Measurements from ENCODE around the gene H2BK1. TPM values are rescaled to one million over a fixed set of nuclear protein-coding genes. Genes with fewer than 3 reads are reported as not detected.

The H2BK1 gene
- total RNA-seq, 2 donors from 2014 or later, result not detected

DNA sequence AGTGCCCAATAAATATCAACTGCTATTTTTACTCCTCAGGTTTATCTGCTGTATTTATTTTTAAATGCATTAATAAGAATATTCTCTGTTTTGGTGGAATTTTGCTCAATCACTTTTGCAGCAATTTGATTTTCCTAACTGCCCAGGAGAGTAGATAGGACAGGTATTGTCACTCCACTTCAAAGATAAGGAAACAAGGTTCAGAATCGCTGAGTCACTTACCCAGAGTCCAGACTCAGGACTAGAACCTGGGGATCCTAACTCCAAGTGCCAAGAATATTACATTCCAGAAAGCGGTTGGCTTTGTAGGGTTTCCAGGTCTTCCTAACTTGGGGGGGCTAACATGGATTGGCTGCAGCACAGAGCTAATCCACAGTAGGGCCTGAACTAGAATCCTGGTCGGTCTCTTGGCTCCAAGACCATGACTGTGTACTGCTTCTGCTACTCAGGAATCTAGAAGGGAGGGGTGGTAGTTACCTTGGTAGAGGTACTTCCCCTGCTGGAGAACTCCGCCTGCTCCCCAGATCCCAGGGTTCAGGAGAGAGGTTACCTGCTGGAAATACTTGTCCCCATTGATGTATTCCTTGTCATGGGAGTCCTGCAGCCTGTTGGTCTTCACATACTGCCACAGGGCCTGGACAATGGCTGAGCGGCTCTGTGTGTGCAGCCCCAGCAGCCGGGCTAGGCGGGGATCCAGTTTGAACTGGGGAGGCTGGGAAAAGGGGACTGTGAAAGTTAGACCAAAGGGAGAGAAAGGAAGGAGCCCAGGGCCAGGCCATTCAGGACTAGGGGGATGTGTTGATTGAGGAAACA, 30.9 kb upstream of the H2BK1 start:
- Histone ChIP-seq H3K27me3 (no peaks in the 10 kb centered on the region), H3K9me3 (no peaks in the 10 kb centered on the region), H3K36me3 (replicated peaks in 1 of 2; ENCODE audit: insufficient read depth in 1 of 2, low read depth in 2 of 2) (peaks cover 0 to 16% of the 10 kb centered on the region in 2 donors), H3K4me1 (peaks cover 30% of the 10 kb centered on the region), H3K27ac (no peak overlapping the region), H3K4me3 (no peak overlapping the region)
- DNase-seq, result no peak
- 78 to 87% methylated on average over 5 to 7 of the region's 7 CpGs for WGBS, 2 donors
- intact Hi-C loops (cut with DNase I), result loop anchor here (5.0 kb wide), 1 partner anchor 66 kb away; no protein-coding TSS in a partner anchor
- ATAC-seq, result no peak
- TF ChIP-seq, protein P1, sequence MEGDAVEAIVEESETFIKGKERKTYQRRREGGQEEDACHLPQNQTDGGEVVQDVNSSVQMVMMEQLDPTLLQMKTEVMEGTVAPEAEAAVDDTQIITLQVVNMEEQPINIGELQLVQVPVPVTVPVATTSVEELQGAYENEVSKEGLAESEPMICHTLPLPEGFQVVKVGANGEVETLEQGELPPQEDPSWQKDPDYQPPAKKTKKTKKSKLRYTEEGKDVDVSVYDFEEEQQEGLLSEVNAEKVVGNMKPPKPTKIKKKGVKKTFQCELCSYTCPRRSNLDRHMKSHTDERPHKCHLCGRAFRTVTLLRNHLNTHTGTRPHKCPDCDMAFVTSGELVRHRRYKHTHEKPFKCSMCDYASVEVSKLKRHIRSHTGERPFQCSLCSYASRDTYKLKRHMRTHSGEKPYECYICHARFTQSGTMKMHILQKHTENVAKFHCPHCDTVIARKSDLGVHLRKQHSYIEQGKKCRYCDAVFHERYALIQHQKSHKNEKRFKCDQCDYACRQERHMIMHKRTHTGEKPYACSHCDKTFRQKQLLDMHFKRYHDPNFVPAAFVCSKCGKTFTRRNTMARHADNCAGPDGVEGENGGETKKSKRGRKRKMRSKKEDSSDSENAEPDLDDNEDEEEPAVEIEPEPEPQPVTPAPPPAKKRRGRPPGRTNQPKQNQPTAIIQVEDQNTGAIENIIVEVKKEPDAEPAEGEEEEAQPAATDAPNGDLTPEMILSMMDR (IDR thresholded peaks at IDR 0.05), result no peak
- TF ChIP-seq POLR2A (IDR thresholded peaks at IDR 0.05), result no peak

DNA sequence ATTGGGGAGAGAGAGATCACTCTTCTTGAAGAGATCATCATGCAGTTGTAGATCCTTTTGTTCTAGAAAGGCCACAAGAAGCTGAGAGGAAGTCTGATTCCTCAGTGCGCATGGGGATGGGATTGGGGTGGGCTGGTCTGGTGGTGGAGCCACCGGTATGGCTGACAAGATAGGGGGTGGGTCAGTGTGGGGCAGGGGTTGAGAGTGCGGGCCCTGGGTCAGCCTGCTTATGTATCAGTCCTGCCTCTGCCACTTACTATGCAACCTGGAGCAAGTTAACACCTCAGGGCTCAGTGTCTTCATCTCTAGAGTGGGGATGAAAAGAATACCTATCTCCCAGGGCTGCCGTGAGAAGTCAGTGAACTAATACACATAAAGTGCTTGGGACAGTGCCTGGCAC, 30.2 kb upstream of the H2BK1 start:
- peaks cover 0 to 17% of the 10 kb centered on the region in 2 donors for H3K36me3 ChIP-seq (replicated peaks in 1 of 2; ENCODE audit: insufficient read depth in 1 of 2, low read depth in 2 of 2)

DNA sequence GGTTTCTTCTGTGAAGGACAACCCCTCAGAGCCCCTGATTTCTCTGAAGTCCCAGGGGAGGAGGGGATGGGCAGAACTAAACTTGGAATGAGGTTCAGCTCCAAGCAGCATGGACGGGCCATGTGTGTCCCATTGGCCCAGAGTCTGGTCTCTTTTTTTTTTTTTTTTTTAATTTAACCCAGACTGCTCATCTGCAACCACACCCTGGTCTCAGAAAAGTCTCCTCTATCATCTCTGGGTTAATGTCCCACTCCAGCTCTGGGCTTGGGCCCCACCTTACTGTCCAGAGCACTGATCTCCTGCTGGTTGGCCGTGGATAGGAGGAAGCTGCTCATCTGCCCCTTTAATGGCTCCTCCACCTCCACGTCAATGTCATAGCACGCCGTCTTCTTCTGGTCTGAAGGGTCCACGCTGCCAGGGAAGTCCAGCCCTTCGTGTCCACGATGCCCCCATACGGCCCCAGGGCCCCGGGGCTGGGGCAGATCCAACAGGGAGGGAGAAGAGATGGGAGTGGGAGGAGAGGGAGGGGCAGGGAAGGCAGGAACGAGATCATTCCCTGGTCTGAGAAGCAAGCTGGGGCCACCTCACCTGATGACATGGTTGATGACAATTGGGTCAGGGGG, 29.7 kb upstream of the H2BK1 start:
- H3K36me3 ChIP-seq (replicated peaks in 1 of 2; ENCODE audit: insufficient read depth in 1 of 2, low read depth in 2 of 2), result peaks cover 0 to 17% of the 10 kb centered on the region in 2 donors
- 65 to 76% methylated on average over 11 of the region's 11 CpGs for WGBS, 2 donors
- intact Hi-C loops (cut with DNase I), result loop anchor here (5.0 kb wide), 1 partner anchor 67 kb away; no protein-coding TSS in a partner anchor

More for the DNA sequence above, 30.2 kb upstream of the H2BK1 start:
- no peaks in the 10 kb centered on the region for H3K9me3 ChIP-seq
- ATAC-seq (no peak), DNase-seq (no peak)
- peaks cover 25% of the 10 kb centered on the region for H3K4me1 ChIP-seq
- no peaks in the 10 kb centered on the region for H3K27me3 ChIP-seq
- H3K27ac ChIP-seq, result no peak overlapping the region
- H3K4me3 ChIP-seq, result no peak overlapping the region
- 64 to 79% methylated on average over 4 of the region's 4 CpGs for WGBS, 2 donors
- TF ChIP-seq, protein P1 (IDR thresholded peaks at IDR 0.05), result no peak
- no peak for TF ChIP-seq POLR2A (IDR thresholded peaks at IDR 0.05)
- intact Hi-C loops (cut with DNase I), result loop anchor here (5.0 kb wide), 1 partner anchor 67 kb away; no protein-coding TSS in a partner anchor

DNA sequence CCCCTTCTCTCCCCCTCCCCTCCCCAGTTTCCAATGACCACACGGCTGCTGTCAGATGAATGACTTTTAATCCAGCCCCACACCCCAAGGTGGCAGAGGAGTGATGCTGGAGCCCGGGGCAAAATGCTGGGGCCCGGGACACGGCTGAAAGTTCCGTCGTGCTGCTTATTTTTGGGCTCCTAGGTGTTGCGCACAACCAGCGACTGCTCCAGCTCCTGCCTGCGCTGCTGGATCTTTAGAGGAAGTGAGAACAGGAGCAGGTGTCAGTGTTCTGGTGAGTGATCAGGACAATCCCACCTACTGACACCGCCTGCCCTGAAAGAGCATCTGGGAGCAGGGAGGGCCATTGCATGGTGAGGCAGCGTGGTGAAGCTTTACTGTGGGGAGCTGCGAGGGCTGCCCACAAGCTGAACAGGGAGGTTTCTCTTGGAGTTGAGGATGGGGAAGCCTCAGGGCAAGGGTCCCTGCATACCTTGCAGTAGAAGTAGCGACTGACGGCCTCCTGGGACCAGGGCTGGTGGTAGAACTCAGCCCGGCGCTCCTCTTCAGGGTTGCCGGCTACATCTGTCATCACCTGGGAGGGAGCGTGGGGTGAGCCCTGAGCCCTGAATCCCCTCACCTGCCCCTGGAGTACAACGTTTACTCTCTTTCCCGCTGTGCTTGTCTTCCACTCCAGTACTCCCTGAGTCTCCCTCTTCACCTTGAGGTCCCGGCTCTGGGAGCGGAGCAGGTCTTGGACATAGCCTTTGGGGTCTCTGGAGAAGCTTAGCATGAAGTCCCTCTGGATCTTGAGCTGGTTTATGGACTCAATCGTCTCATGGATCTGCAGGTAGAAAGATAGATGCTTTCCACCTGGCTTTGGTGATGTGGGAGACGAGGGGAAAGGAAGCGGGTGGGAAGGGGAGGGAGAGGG, 28.9 kb upstream of the H2BK1 start:
- intact Hi-C loops (cut with DNase I), result no loop called here
- no peak overlapping the region for H3K4me3 ChIP-seq
- TF ChIP-seq, protein P1 (IDR thresholded peaks at IDR 0.05), result no peak
- TF ChIP-seq POLR2A (IDR thresholded peaks at IDR 0.05), result no peak
- ATAC-seq (no peak), DNase-seq (no peak)
- H3K4me1 ChIP-seq, result peaks cover 14% of the 10 kb centered on the region
- peaks cover 0 to 17% of the 10 kb centered on the region in 2 donors for H3K36me3 ChIP-seq (replicated peaks in 1 of 2; ENCODE audit: insufficient read depth in 1 of 2, low read depth in 2 of 2)
- 86% methylated on average over 23 to 24 of the region's 25 CpGs for WGBS, 2 donors
- H3K9me3 ChIP-seq, result no peaks in the 10 kb centered on the region
- H3K27me3 ChIP-seq, result no peaks in the 10 kb centered on the region
- H3K27ac ChIP-seq, result no peak overlapping the region

More for the DNA sequence above, 29.7 kb upstream of the H2BK1 start:
- Histone ChIP-seq H3K4me3 (no peak overlapping the region), H3K4me1 (peaks cover 19% of the 10 kb centered on the region), H3K27ac (no peak overlapping the region), H3K27me3 (no peaks in the 10 kb centered on the region), H3K9me3 (no peaks in the 10 kb centered on the region)
- no peak for TF ChIP-seq POLR2A (IDR thresholded peaks at IDR 0.05)
- TF ChIP-seq, protein P1 (IDR thresholded peaks at IDR 0.05), result no peak
- no peak for DNase-seq
- ATAC-seq, result no peak

Measured in body of pancreas (tissue), 4 donors.